ENCODE data around the gene VSIG1.

DNA sequence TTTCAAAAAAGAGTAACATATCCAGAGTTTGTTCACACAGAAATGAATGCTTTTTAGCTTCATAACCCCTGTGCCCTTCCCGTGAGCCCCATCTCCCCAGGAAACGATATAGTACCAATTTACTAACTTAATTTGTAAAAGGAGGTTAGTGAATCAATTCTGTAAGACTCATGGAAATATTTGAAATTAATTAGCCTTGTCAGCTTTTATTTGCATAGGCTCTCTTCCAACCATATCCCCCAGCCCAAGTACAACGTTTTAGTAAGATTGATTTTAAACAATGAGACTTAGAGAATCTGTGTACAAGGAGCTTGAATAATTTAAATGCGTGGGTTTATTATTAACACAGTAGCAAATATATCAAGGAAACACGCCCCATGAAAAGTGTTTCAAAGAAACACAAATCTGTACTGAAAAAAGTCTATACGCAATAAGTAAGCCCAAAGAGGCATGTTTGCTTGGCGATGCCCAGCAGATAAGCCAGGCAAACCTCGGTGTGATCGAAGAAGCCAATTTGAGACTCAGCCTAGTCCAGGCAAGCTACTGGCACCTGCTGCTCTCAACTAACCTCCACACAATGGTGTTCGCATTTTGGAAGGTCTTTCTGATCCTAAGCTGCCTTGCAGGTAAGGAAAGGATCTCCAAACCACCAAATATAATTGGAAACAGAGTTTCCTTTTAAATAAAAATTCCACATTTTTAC is at the start of gene VSIG1:
- TF ChIP-seq TAF1 (IDR thresholded peaks at IDR 0.05; ENCODE audit: low read depth, low read length) (no peak), POLR2AphosphoS5 (IDR thresholded peaks at IDR 0.05; ENCODE audit: low read depth, low read length) (no peak), POLR2A (IDR thresholded peaks at IDR 0.05; ENCODE audit: low read depth, low read length) (no peak), SPI1 (IDR thresholded peaks at IDR 0.05; ENCODE audit: low read depth, low read length) (no peak), PAX5 (IDR thresholded peaks at IDR 0.05; ENCODE audit: insufficient read depth, low read length, severe bottlenecking) (no peak), POU2F2 (IDR thresholded peaks at IDR 0.05; ENCODE audit: low read depth, low read length) (no peak)

Data from GM12891 (cell line).